Natural killer cell (primary cell): Measurements from ENCODE around the gene LCN6. TPM values are rescaled to one million over a fixed set of nuclear protein-coding genes. Genes with fewer than 3 reads are reported as not detected.
"Not testable (repeated sequence)": the region's sequence is repeated elsewhere in the genome, so short reads cannot be mapped to it uniquely, and the experiment has no call there.

Experiments
- ATAC-seq, 3 donors: fragments of 150-1000 bp in 2 of 3; fragments of 200-7000 bp in 1 of 3; cut with Tn5 transposase; 1 replicate in 1 of 3; 2 replicates in 2 of 3; pipeline ENCODE4 v1.10.0; 2021; ENCODE audit warnings: mild to moderate bottlenecking in 2 of 3, moderate library complexity in 2 of 3
- DNase-seq, 2 donors: peaks; one replicate each; pipeline versions ENCODE4 v3.0.0 to v3.0.0-alpha.2; 2013 to 2021; ENCODE audit warnings: mixed read lengths in 1 of 2
- H3K27ac ChIP-seq: one replicate; pipeline ENCODE4 v1.5.1; 2013; ENCODE audit warnings: mild to moderate bottlenecking, low read length
- H3K27me3 ChIP-seq: one replicate; pipeline ENCODE4 v1.6.1; 2013; ENCODE audit warnings: low read length; ENCODE audit not compliant: control insufficient read depth, insufficient read depth
- H3K36me3 ChIP-seq: one replicate; pipeline ENCODE4 v1.6.1; 2013; ENCODE audit warnings: low read length; ENCODE audit not compliant: control insufficient read depth, insufficient read depth
- H3K4me1 ChIP-seq: one replicate; pipeline ENCODE4 v1.6.1; 2013; ENCODE audit warnings: low read length; ENCODE audit not compliant: control insufficient read depth, insufficient read depth
- H3K4me3 ChIP-seq: one replicate; pipeline ENCODE4 v1.5.1; 2013; ENCODE audit warnings: low read length
- H3K9me3 ChIP-seq: one replicate; pipeline ENCODE4 v1.6.1; 2013; ENCODE audit warnings: low read length; ENCODE audit not compliant: control insufficient read depth, insufficient read depth
- H3K27ac Mint-ChIP-seq, 2 donors: one replicate each; pipeline ENCODE4 v1.8.0; 2022; ENCODE audit warnings: mild to moderate bottlenecking in 2 of 2, mixed read lengths in 2 of 2, moderate library complexity in 1 of 2
- H3K27me3 Mint-ChIP-seq, 2 donors: one replicate each; pipeline ENCODE4 v1.8.0; 2022; ENCODE audit warnings: low read depth in 2 of 2, mixed read lengths in 2 of 2
- H3K36me3 Mint-ChIP-seq: one replicate; pipeline ENCODE4 v1.8.0; 2022; ENCODE audit warnings: mixed read lengths
- H3K4me1 Mint-ChIP-seq, 2 donors: one replicate each; pipeline ENCODE4 v1.8.0; 2022; ENCODE audit warnings: mixed read lengths in 2 of 2
- H3K4me3 Mint-ChIP-seq: one replicate; pipeline ENCODE4 v1.8.0; 2022; ENCODE audit warnings: mild to moderate bottlenecking, moderate library complexity, mixed read lengths
- H3K9me3 Mint-ChIP-seq, 2 donors: one replicate each; pipeline ENCODE4 v1.8.0; 2022; ENCODE audit warnings: mixed read lengths in 2 of 2
- CTCF ChIP-seq: fragments of 200-600 bp; IDR thresholded peaks from one replicate; pipeline ENCODE4 v1.8.0; 2022; ENCODE audit warnings: antibody characterized with exemption
- WGBS: methylation state at CpG from one replicate; pipeline ENCODE4 v1.1.7; 2013; ENCODE audit warnings: missing lambda C conversion rate; ENCODE audit not compliant: insufficient coverage; 5-methylcytosine and 5-hydroxymethylcytosine counted together
- intact Hi-C: fragments of 100-400 bp; cut with micrococcal nuclease; formaldehyde crosslinking; loops from one replicate; pipeline ENCODE4 v1.14.2; 2022
- total RNA-seq, 4 donors: library from RNA; stranded (reverse); fragments of 120-200 nt in 1 of 4; gene quantifications; one replicate each; pipeline versions ENCODE4 v1.2.3 to v1.2.4, GENCODE V29; 2013 to 2022

Gene LCN6
- total RNA-seq, 3 donors from 2014 or later (not counting 1 experiment from before 2014, with no cell fraction given) = not detected

- Histone ChIP-seq H3K27me3 (peaks cover 1% of the 10 kb centered on the region), H3K9me3 (no peaks in the 10 kb centered on the region), H3K4me3 (no peak overlapping the region), H3K36me3 (no peaks in the 10 kb centered on the region), H3K4me1 (peaks cover 16% of the 10 kb centered on the region), H3K27ac (no peak overlapping the region)
- 89% methylated on average over 21 of the region's 22 CpGs for WGBS
- DNase-seq (no peak), ATAC-seq (no peak)
- peaks cover 6 to 7% of the 10 kb centered on the region in 2 donors for H3K4me1 Mint-ChIP-seq
- H3K36me3 Mint-ChIP-seq = no peaks in the 10 kb centered on the region
- no peak overlapping the region for H3K27ac Mint-ChIP-seq
- no peaks in the 10 kb centered on the region for H3K9me3 Mint-ChIP-seq
- no peak for TF ChIP-seq CTCF
- H3K4me3 Mint-ChIP-seq = no peak overlapping the region
- intact Hi-C loops = no loop called here
- peaks cover 23 to 27% of the 10 kb centered on the region in 2 donors for H3K27me3 Mint-ChIP-seq
Observed at GRCh38 chr9:136707849-136708517, 40.3 kb downstream of the LCN6 start.

GRCh38 chr9:136707011-136707410 is 41.3 kb downstream of the LCN6 start:
- DNase-seq (no peak), ATAC-seq (no peak)
- Histone ChIP-seq H3K27me3 (no peaks in the 10 kb centered on the region), H3K4me1 (peaks cover 12% of the 10 kb centered on the region), H3K9me3 (no peaks in the 10 kb centered on the region), H3K27ac (no peak overlapping the region), H3K36me3 (no peaks in the 10 kb centered on the region), H3K4me3 (no peak overlapping the region)
- no peaks in the 10 kb centered on the region for H3K36me3 Mint-ChIP-seq
- H3K27ac Mint-ChIP-seq = no peak overlapping the region
- H3K9me3 Mint-ChIP-seq = no peaks in the 10 kb centered on the region
- 92% methylated on average over 7 of the region's 7 CpGs for WGBS
- no peak overlapping the region for H3K4me3 Mint-ChIP-seq
- peaks cover 23 to 27% of the 10 kb centered on the region in 2 donors for H3K27me3 Mint-ChIP-seq
- TF ChIP-seq CTCF = no peak
- H3K4me1 Mint-ChIP-seq = peaks cover 6 to 7% of the 10 kb centered on the region in 2 donors
- intact Hi-C loops = no loop called here

GRCh38 chr9:136705564-136705963 is 42.8 kb downstream of the LCN6 start:
- Histone ChIP-seq H3K4me1 (peaks cover 18% of the 10 kb centered on the region), H3K9me3 (no peaks in the 10 kb centered on the region), H3K4me3 (no peak overlapping the region), H3K36me3 (no peaks in the 10 kb centered on the region), H3K27ac (no peak overlapping the region), H3K27me3 (peaks cover 3% of the 10 kb centered on the region)
- TF ChIP-seq CTCF = no peak
- H3K4me1 Mint-ChIP-seq = peaks cover 8 to 12% of the 10 kb centered on the region in 2 donors
- no peak overlapping the region for H3K4me3 Mint-ChIP-seq
- no peak for DNase-seq
- no peak for ATAC-seq
- intact Hi-C loops = no loop called here
- peaks cover 12 to 20% of the 10 kb centered on the region in 2 donors for H3K27me3 Mint-ChIP-seq
- no peaks in the 10 kb centered on the region for H3K36me3 Mint-ChIP-seq
- peak overlapping the region in 1 of 2 donors; percentile 45 for H3K27ac Mint-ChIP-seq
- H3K9me3 Mint-ChIP-seq = no peaks in the 10 kb centered on the region
- WGBS = 40% methylated on average over 6 of the region's 7 CpGs

GRCh38 chr9:136704741-136705140 is 43.6 kb downstream of the LCN6 start:
- H3K27ac Mint-ChIP-seq, H3K36me3 ChIP-seq, H3K27ac ChIP-seq, H3K36me3 Mint-ChIP-seq, H3K4me3 Mint-ChIP-seq, ATAC-seq, H3K4me3 ChIP-seq, DNase-seq, H3K9me3 ChIP-seq, H3K27me3 ChIP-seq, intact Hi-C loops, H3K9me3 Mint-ChIP-seq: not testable (repeated sequence)
- WGBS = 92% methylated on average over 8 of the region's 8 CpGs
- peaks cover 23% of the 10 kb centered on the region for H3K4me1 ChIP-seq
- peaks cover 8 to 12% of the 10 kb centered on the region in 2 donors for H3K4me1 Mint-ChIP-seq
- peaks cover 6 to 19% of the 10 kb centered on the region in 2 donors for H3K27me3 Mint-ChIP-seq
